ENCODE measurements around the gene SNRPB2.

Gene SNRPB2

GRCh38 chr20:16732506-16733152 is 2.8 kb downstream of the SNRPB2 start:
- Histone ChIP-seq H3K36me3 (ENCODE audit: control insufficient read depth, insufficient read depth, low read length) (peaks cover 53% of the 10 kb centered on the region), H3K27me3 (ENCODE audit: control insufficient read depth, insufficient read depth, low read length) (peaks cover 5% of the 10 kb centered on the region), H3K4me3 (ENCODE audit: low read depth, low read length) (no peak overlapping the region), H3K27ac (ENCODE audit: low read depth, low read length) (no peak overlapping the region), H3K9ac (ENCODE audit: low read length) (no peak overlapping the region), H3K4me1 (ENCODE audit: control insufficient read depth, insufficient read depth, low read length) (peaks cover 12% of the 10 kb centered on the region), H3K9me3 (ENCODE audit: control insufficient read depth, insufficient read depth, low read depth, low read length) (no peaks in the 10 kb centered on the region)

GRCh38 chr20:16740365-16741072 is 10.7 kb downstream of the SNRPB2 start:
- Histone ChIP-seq H3K9me3 (ENCODE audit: control insufficient read depth, insufficient read depth, low read depth, low read length) (no peaks in the 10 kb centered on the region), H3K36me3 (ENCODE audit: control insufficient read depth, insufficient read depth, low read length) (peaks cover 52% of the 10 kb centered on the region), H3K4me1 (ENCODE audit: control insufficient read depth, insufficient read depth, low read length) (no peaks in the 10 kb centered on the region), H3K27ac (ENCODE audit: low read depth, low read length) (no peak overlapping the region), H3K9ac (ENCODE audit: low read length) (no peak overlapping the region), H3K27me3 (ENCODE audit: control insufficient read depth, insufficient read depth, low read length) (no peaks in the 10 kb centered on the region), H3K4me3 (ENCODE audit: low read depth, low read length) (no peak overlapping the region)

- H3K27me3 ChIP-seq (ENCODE audit: control insufficient read depth, insufficient read depth, low read length), result no peaks in the 10 kb centered on the region
- H3K9ac ChIP-seq (ENCODE audit: low read length), result no peak overlapping the region
- H3K27ac ChIP-seq (ENCODE audit: low read depth, low read length), result no peak overlapping the region
- H3K36me3 ChIP-seq (ENCODE audit: control insufficient read depth, insufficient read depth, low read length), result peaks cover 25% of the 10 kb centered on the region
- no peaks in the 10 kb centered on the region for H3K9me3 ChIP-seq (ENCODE audit: control insufficient read depth, insufficient read depth, low read depth, low read length)
- no peaks in the 10 kb centered on the region for H3K4me1 ChIP-seq (ENCODE audit: control insufficient read depth, insufficient read depth, low read length)
- no peak overlapping the region for H3K4me3 ChIP-seq (ENCODE audit: low read depth, low read length)
Measured at GRCh38 chr20:16744178-16744807, 14.5 kb downstream of the SNRPB2 start.

- H3K27me3 ChIP-seq (ENCODE audit: control insufficient read depth, insufficient read depth, low read length), result no peaks in the 10 kb centered on the region
- H3K9ac ChIP-seq (ENCODE audit: low read length), result no peak overlapping the region
- no peak overlapping the region for H3K4me3 ChIP-seq (ENCODE audit: low read depth, low read length)
- H3K9me3 ChIP-seq (ENCODE audit: control insufficient read depth, insufficient read depth, low read depth, low read length), result no peaks in the 10 kb centered on the region
- H3K36me3 ChIP-seq (ENCODE audit: control insufficient read depth, insufficient read depth, low read length), result peaks cover 17% of the 10 kb centered on the region
- H3K4me1 ChIP-seq (ENCODE audit: control insufficient read depth, insufficient read depth, low read length), result no peaks in the 10 kb centered on the region
- H3K27ac ChIP-seq (ENCODE audit: low read depth, low read length), result no peak overlapping the region
Measured at GRCh38 chr20:16745204-16745603, 15.4 kb downstream of the SNRPB2 start.

GRCh38 chr20:16747291-16747811 is 17.5 kb downstream of the SNRPB2 start:
- Histone ChIP-seq H3K27me3 (ENCODE audit: control insufficient read depth, insufficient read depth, low read length) (no peaks in the 10 kb centered on the region), H3K4me3 (ENCODE audit: low read depth, low read length) (no peak overlapping the region)

GRCh38 chr20:16748308-16748900 is 18.6 kb downstream of the SNRPB2 start, which contains the start of gene OTOR:
TSS of gene OTOR (plus strand) at chr20:16748358. CDS start at chr20:16748402, 44 bp downstream.
- 0 out of 2 replicates have a peak, but pooled peaks cover 6% of the 10 kb centered on the region for H3K4me1 ChIP-seq (ENCODE audit: control insufficient read depth, insufficient read depth, low read length)
- no peak within 1 kb of the TSS for H3K9ac ChIP-seq (ENCODE audit: low read length)
- no peak within 1 kb of the TSS for H3K4me3 ChIP-seq (ENCODE audit: low read depth, low read length)
- H3K27ac ChIP-seq (ENCODE audit: low read depth, low read length), result no peak within 1 kb of the TSS
- H3K27me3 ChIP-seq (ENCODE audit: control insufficient read depth, insufficient read depth, low read length), result no peaks in the 10 kb centered on the region
- H3K9me3 ChIP-seq (ENCODE audit: control insufficient read depth, insufficient read depth, low read depth, low read length), result no peaks in the 10 kb centered on the region
- no peaks in the 10 kb centered on the region for H3K36me3 ChIP-seq (ENCODE audit: control insufficient read depth, insufficient read depth, low read length)

More at GRCh38 chr20:16747291-16747811, 17.5 kb downstream of the SNRPB2 start:
- Histone ChIP-seq H3K36me3 (ENCODE audit: control insufficient read depth, insufficient read depth, low read length) (no peaks in the 10 kb centered on the region), H3K27ac (ENCODE audit: low read depth, low read length) (no peak overlapping the region), H3K9me3 (ENCODE audit: control insufficient read depth, insufficient read depth, low read depth, low read length) (no peaks in the 10 kb centered on the region), H3K4me1 (ENCODE audit: control insufficient read depth, insufficient read depth, low read length) (0 out of 2 replicates have a peak, but pooled peaks cover 3% of the 10 kb centered on the region), H3K9ac (ENCODE audit: low read length) (no peak overlapping the region)

GRCh38 chr20:16749573-16749972 is 19.7 kb downstream of the SNRPB2 start:
- Histone ChIP-seq H3K4me1 (ENCODE audit: control insufficient read depth, insufficient read depth, low read length) (0 out of 2 replicates have a peak, but pooled peaks cover 6% of the 10 kb centered on the region), H3K4me3 (ENCODE audit: low read depth, low read length) (no peak overlapping the region), H3K9me3 (ENCODE audit: control insufficient read depth, insufficient read depth, low read depth, low read length) (no peaks in the 10 kb centered on the region), H3K9ac (ENCODE audit: low read length) (no peak overlapping the region), H3K36me3 (ENCODE audit: control insufficient read depth, insufficient read depth, low read length) (no peaks in the 10 kb centered on the region), H3K27ac (ENCODE audit: low read depth, low read length) (no peak overlapping the region), H3K27me3 (ENCODE audit: control insufficient read depth, insufficient read depth, low read length) (no peaks in the 10 kb centered on the region)

GRCh38 chr20:16752082-16752481 is 22.3 kb downstream of the SNRPB2 start:
- no peaks in the 10 kb centered on the region for H3K27me3 ChIP-seq (ENCODE audit: control insufficient read depth, insufficient read depth, low read length)
- no peak overlapping the region for H3K9ac ChIP-seq (ENCODE audit: low read length)
- no peak overlapping the region for H3K27ac ChIP-seq (ENCODE audit: low read depth, low read length)
- H3K36me3 ChIP-seq (ENCODE audit: control insufficient read depth, insufficient read depth, low read length), result no peaks in the 10 kb centered on the region
- peaks cover 17% of the 10 kb centered on the region for H3K9me3 ChIP-seq (ENCODE audit: control insufficient read depth, insufficient read depth, low read depth, low read length)
- H3K4me1 ChIP-seq (ENCODE audit: control insufficient read depth, insufficient read depth, low read length), result 0 out of 2 replicates have a peak, but pooled peaks cover 6% of the 10 kb centered on the region
- no peak overlapping the region for H3K4me3 ChIP-seq (ENCODE audit: low read depth, low read length)

GRCh38 chr20:16752901-16753300 is 23.1 kb downstream of the SNRPB2 start:
- no peaks in the 10 kb centered on the region for H3K27me3 ChIP-seq (ENCODE audit: control insufficient read depth, insufficient read depth, low read length)
- H3K27ac ChIP-seq (ENCODE audit: low read depth, low read length), result no peak overlapping the region
- no peak overlapping the region for H3K9ac ChIP-seq (ENCODE audit: low read length)
- peaks cover 17% of the 10 kb centered on the region for H3K9me3 ChIP-seq (ENCODE audit: control insufficient read depth, insufficient read depth, low read depth, low read length)
- no peak overlapping the region for H3K4me3 ChIP-seq (ENCODE audit: low read depth, low read length)
- H3K36me3 ChIP-seq (ENCODE audit: control insufficient read depth, insufficient read depth, low read length), result no peaks in the 10 kb centered on the region
- 0 out of 2 replicates have a peak, but pooled peaks cover 6% of the 10 kb centered on the region for H3K4me1 ChIP-seq (ENCODE audit: control insufficient read depth, insufficient read depth, low read length)

- no peak overlapping the region for H3K9ac ChIP-seq (ENCODE audit: low read length)
- no peak overlapping the region for H3K27ac ChIP-seq (ENCODE audit: low read depth, low read length)
- no peaks in the 10 kb centered on the region for H3K36me3 ChIP-seq (ENCODE audit: control insufficient read depth, insufficient read depth, low read length)
- no peak overlapping the region for H3K4me3 ChIP-seq (ENCODE audit: low read depth, low read length)
- H3K27me3 ChIP-seq (ENCODE audit: control insufficient read depth, insufficient read depth, low read length), result no peaks in the 10 kb centered on the region
- H3K4me1 ChIP-seq (ENCODE audit: control insufficient read depth, insufficient read depth, low read length), result peaks cover 5% of the 10 kb centered on the region
- peaks cover 17% of the 10 kb centered on the region for H3K9me3 ChIP-seq (ENCODE audit: control insufficient read depth, insufficient read depth, low read depth, low read length)
Measured at GRCh38 chr20:16758454-16759180, 28.8 kb downstream of the SNRPB2 start.

Measured in HUES6 (cell line).